Measurements from ENCODE around the gene PCBP3.

Gene PCBP3

DNA sequence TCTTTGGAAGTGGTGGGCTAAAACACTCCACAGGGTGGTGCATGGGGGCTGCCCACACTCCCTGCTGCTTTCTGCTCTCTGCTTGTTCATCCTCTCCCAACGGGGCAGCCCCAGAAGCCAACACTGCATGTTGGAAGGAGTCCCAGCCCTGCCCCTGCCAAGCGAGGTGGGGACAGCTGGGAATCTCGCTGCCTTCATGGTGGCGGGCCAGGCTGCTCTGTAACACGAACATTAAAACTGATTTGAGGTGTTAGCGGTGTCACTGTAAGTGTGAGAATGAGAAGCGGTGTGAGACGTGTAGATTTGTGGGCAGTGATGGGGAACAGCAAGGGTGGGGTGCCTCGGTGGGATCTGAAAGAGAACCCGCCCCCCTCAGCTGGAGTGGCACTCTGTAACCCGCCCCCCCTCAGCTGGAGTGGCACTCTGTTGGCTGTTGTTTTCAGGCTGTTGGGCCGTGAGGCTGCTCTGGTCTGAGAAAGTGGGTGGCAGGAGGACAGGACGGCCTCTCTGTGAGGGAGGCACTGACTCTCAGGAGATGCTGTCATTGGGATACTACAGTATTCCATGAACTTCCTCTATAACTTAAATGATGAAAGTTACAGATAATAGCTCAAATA lies 80.9 kb downstream of the PCBP3 start:
- H3K4me3 ChIP-seq (ENCODE audit: low read depth, low read length): no peak overlapping the region
- no peak for DNase-seq (ENCODE audit: low read depth)
- in situ Hi-C loops (cut with HindIII; ENCODE audit: low sequenced_read_pairs): no loop called here
- TF ChIP-seq, protein P1, sequence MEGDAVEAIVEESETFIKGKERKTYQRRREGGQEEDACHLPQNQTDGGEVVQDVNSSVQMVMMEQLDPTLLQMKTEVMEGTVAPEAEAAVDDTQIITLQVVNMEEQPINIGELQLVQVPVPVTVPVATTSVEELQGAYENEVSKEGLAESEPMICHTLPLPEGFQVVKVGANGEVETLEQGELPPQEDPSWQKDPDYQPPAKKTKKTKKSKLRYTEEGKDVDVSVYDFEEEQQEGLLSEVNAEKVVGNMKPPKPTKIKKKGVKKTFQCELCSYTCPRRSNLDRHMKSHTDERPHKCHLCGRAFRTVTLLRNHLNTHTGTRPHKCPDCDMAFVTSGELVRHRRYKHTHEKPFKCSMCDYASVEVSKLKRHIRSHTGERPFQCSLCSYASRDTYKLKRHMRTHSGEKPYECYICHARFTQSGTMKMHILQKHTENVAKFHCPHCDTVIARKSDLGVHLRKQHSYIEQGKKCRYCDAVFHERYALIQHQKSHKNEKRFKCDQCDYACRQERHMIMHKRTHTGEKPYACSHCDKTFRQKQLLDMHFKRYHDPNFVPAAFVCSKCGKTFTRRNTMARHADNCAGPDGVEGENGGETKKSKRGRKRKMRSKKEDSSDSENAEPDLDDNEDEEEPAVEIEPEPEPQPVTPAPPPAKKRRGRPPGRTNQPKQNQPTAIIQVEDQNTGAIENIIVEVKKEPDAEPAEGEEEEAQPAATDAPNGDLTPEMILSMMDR (IDR thresholded peaks at IDR 0.05; ENCODE audit: low read depth, low read length, missing control alignments): no peak

GRCh38 chr21:45724994-45725843 lies 81.7 kb downstream of the PCBP3 start:
- in situ Hi-C loops (cut with HindIII; ENCODE audit: low sequenced_read_pairs): no loop called here
- TF ChIP-seq, protein P1 (IDR thresholded peaks at IDR 0.05; ENCODE audit: low read depth, low read length, missing control alignments): no peak
- no peak overlapping the region for H3K4me3 ChIP-seq (ENCODE audit: low read depth, low read length)
- DNase-seq (ENCODE audit: low read depth): no peak

DNA sequence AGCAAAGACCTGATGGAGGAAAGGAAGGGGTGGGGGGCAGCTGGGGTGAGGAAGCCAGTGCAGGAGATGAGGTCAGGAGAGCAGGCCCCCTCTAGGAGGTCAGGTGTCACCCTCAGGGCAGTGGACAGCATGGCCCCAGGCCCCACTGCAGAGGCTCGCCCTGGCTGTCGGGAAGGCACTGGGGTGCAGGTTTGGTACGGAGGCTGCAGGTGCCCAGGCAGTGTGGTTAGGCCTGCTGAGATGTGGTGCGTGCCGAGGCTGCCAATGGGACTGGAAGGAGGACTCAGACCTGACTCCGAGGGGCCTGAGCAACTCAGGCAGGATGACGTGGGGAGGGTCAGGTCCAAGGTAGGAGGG lies 82.3 kb downstream of the PCBP3 start:
- in situ Hi-C loops (cut with HindIII; ENCODE audit: low sequenced_read_pairs): no loop called here
- TF ChIP-seq, protein P1 (IDR thresholded peaks at IDR 0.05; ENCODE audit: low read depth, low read length, missing control alignments): no peak
- no peak for DNase-seq (ENCODE audit: low read depth)
- H3K4me3 ChIP-seq (ENCODE audit: low read depth, low read length): no peak overlapping the region

DNA sequence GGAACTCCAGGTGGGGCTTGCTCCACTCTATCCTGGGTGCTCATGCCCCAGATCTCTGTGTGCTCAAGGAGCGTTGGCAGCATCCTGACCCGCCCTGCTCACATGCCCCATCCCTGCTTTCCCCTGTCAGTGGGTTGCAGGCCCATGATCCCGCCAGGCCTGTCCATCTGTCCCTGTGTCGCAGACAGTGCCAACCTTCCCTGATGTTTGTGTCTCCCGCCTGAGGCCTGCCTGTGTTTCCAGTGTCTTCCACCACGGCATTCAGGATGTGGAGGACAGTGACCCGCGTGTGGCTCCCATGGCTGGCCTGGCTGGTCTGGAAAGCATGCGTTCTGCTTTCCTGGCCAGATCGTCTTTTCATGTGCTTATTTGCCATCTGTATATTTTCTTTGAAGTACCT lies 82.9 kb downstream of the PCBP3 start:
- TF ChIP-seq, protein P1 (IDR thresholded peaks at IDR 0.05; ENCODE audit: low read depth, low read length, missing control alignments): no peak
- in situ Hi-C loops (cut with HindIII; ENCODE audit: low sequenced_read_pairs): no loop called here
- no peak overlapping the region for H3K4me3 ChIP-seq (ENCODE audit: low read depth, low read length)
- DNase-seq (ENCODE audit: low read depth): no peak

- no peak overlapping the region for H3K4me3 ChIP-seq (ENCODE audit: low read depth, low read length)
- in situ Hi-C loops (cut with HindIII; ENCODE audit: low sequenced_read_pairs): no loop called here
- no peak for DNase-seq (ENCODE audit: low read depth)
- TF ChIP-seq, protein P1 (IDR thresholded peaks at IDR 0.05; ENCODE audit: low read depth, low read length, missing control alignments): no peak
These were observed 83.9 kb downstream of the PCBP3 start for GRCh38 chr21:45727390-45727789.

DNA sequence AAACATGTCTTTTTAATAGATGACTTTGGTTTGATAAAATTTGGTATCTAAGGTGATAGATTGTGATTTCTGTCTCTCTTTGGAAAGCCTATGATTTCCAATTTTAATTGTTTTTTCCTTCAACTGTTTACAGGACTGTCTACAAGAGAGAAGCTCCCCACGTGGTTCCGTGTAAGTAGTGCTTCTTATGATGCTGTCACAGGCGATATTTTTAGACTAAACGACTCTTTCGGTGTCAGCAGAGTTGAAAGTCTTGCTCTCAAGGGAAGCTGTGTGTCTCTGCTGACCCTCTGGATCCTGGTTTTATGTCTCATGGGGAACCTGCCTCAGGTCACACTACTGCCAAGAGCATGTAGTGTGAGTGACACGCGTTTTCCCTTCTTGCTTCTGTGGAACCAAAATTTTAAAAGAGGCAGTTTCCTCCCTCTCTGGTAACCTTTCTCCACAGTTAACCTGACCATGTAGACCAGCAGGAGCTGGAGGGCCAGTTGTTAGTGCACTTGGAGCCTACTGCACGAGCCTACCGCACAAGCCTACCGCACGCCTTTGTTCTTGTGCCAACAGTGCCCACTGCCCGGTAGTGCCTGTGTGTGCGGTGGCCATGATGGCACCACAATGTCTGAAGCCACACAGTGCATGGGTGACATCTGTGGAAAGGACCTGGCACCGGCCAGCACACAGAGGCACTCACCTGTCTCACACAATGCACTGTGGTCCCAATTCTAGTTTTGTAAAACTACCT lies 91.9 kb downstream of the PCBP3 start:
- no peak for DNase-seq (ENCODE audit: low read depth)
- TF ChIP-seq, protein P1 (IDR thresholded peaks at IDR 0.05; ENCODE audit: low read depth, low read length, missing control alignments): no peak
- H3K4me3 ChIP-seq (ENCODE audit: low read depth, low read length): no peak overlapping the region
- in situ Hi-C loops (cut with HindIII; ENCODE audit: low sequenced_read_pairs): no loop called here

All from astrocyte of the cerebellum (primary cell).